WTC11 (cell line): ENCODE measurements around the gene CXXC4.

Experiments
- ATF2 ChIP-seq: sonication (generic); formaldehyde crosslinking; IDR thresholded peaks from 2 replicates; pipeline ENCODE4 v1.8.1; 2022; ENCODE audit warnings: low read depth, missing genetic modification reagents, borderline replicate concordance
- CTCF ChIP-seq: fragments of 200-600 bp; IDR thresholded peaks from 2 replicates; pipeline ENCODE4 v1.8.0; 2022; ENCODE audit warnings: antibody characterized with exemption
- EMX1 ChIP-seq: fragments of 250-450 bp; sonication (Bioruptor Pico); IDR thresholded peaks from 2 replicates; pipeline ENCODE4 v1.8.0; 2021; ENCODE audit warnings: mild to moderate bottlenecking
- NFE2L1 ChIP-seq: sonication (generic); formaldehyde crosslinking; IDR thresholded peaks from 2 replicates; pipeline ENCODE4 v1.8.1; 2023; ENCODE audit warnings: missing genetic modification reagents
- NR1H2 ChIP-seq: sonication (generic); formaldehyde crosslinking; IDR thresholded peaks from 2 replicates; pipeline ENCODE4 v1.9.0; 2021; ENCODE audit warnings: mild to moderate bottlenecking, moderate library complexity, missing genetic modification reagents
- NR2C2 ChIP-seq: sonication (generic); formaldehyde crosslinking; IDR thresholded peaks from 2 replicates; pipeline ENCODE4 v1.8.0; 2022; ENCODE audit warnings: mild to moderate bottlenecking, missing genetic modification reagents
- PREB ChIP-seq: sonication (generic); formaldehyde crosslinking; IDR thresholded peaks from 2 replicates; pipeline ENCODE4 v1.8.1; 2022; ENCODE audit warnings: mild to moderate bottlenecking, missing genetic modification reagents, moderate library complexity, borderline replicate concordance
- SOX15 ChIP-seq: fragments of 250-450 bp; sonication (Bioruptor Pico); IDR thresholded peaks from 2 replicates; pipeline ENCODE4 v1.9.0; 2021; ENCODE audit warnings: mild to moderate bottlenecking
- SP1 ChIP-seq: sonication (generic); formaldehyde crosslinking; conservative IDR thresholded peaks from 2 replicates; pipeline ENCODE4 v1.8.1; 2022; ENCODE audit warnings: missing genetic modification reagents
- ZNF121 ChIP-seq: sonication (generic); formaldehyde crosslinking; IDR thresholded peaks from 2 replicates; pipeline ENCODE4 v1.8.0; 2023; ENCODE audit warnings: missing genetic modification reagents
- TF ChIP-seq, protein P1 (sequence below): sonication (generic); formaldehyde crosslinking; IDR thresholded peaks from 2 replicates; pipeline ENCODE4 v1.8.1; 2023; ENCODE audit warnings: mild to moderate bottlenecking, missing genetic modification reagents
- TF ChIP-seq, protein P2 (sequence below): sonication (generic); formaldehyde crosslinking; IDR thresholded peaks from 2 replicates; pipeline ENCODE4 v1.8.0; 2022; ENCODE audit warnings: missing genetic modification reagents
- TF ChIP-seq, protein P3 (sequence below): sonication (generic); formaldehyde crosslinking; IDR thresholded peaks from 2 replicates; pipeline ENCODE4 v1.8.0; 2022; ENCODE audit warnings: mild to moderate bottlenecking, missing genetic modification reagents

DNA sequence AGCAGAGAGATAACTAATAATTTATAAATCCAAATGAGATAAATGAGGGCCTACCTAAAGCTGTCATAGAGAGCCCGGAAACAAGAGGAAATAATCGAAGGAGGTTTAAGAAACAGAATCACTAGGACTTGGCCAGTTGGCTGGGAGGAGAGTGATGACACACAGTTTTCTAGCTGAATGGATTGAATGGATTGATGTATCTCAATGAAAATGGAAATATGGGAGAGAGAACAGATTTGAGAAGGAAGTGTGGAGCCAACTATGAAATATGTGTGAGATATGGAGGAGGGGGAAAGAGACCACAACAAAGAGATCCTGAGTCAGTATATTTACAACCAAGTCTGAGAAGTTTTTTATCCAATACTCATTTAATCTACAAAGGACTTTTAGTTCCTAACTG lies 35.7 kb upstream of the CXXC4 start:
- TF ChIP-seq CTCF (no peak), NR1H2 (no peak), SOX15 (CRISPR knock-in tag) (no peak), ZNF121 (CRISPR knock-in tag) (no peak), NFE2L1 (CRISPR knock-in tag) (no peak), PREB (CRISPR knock-in tag) (no peak), SP1 (CRISPR knock-in tag) (no peak), NR2C2 (CRISPR knock-in tag) (no peak), EMX1 (no peak), ATF2 (no peak)
- TF ChIP-seq, protein P1, sequence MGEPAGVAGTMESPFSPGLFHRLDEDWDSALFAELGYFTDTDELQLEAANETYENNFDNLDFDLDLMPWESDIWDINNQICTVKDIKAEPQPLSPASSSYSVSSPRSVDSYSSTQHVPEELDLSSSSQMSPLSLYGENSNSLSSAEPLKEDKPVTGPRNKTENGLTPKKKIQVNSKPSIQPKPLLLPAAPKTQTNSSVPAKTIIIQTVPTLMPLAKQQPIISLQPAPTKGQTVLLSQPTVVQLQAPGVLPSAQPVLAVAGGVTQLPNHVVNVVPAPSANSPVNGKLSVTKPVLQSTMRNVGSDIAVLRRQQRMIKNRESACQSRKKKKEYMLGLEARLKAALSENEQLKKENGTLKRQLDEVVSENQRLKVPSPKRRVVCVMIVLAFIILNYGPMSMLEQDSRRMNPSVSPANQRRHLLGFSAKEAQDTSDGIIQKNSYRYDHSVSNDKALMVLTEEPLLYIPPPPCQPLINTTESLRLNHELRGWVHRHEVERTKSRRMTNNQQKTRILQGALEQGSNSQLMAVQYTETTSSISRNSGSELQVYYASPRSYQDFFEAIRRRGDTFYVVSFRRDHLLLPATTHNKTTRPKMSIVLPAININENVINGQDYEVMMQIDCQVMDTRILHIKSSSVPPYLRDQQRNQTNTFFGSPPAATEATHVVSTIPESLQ (CRISPR knock-in tag) = no peak
- TF ChIP-seq, protein P2, sequence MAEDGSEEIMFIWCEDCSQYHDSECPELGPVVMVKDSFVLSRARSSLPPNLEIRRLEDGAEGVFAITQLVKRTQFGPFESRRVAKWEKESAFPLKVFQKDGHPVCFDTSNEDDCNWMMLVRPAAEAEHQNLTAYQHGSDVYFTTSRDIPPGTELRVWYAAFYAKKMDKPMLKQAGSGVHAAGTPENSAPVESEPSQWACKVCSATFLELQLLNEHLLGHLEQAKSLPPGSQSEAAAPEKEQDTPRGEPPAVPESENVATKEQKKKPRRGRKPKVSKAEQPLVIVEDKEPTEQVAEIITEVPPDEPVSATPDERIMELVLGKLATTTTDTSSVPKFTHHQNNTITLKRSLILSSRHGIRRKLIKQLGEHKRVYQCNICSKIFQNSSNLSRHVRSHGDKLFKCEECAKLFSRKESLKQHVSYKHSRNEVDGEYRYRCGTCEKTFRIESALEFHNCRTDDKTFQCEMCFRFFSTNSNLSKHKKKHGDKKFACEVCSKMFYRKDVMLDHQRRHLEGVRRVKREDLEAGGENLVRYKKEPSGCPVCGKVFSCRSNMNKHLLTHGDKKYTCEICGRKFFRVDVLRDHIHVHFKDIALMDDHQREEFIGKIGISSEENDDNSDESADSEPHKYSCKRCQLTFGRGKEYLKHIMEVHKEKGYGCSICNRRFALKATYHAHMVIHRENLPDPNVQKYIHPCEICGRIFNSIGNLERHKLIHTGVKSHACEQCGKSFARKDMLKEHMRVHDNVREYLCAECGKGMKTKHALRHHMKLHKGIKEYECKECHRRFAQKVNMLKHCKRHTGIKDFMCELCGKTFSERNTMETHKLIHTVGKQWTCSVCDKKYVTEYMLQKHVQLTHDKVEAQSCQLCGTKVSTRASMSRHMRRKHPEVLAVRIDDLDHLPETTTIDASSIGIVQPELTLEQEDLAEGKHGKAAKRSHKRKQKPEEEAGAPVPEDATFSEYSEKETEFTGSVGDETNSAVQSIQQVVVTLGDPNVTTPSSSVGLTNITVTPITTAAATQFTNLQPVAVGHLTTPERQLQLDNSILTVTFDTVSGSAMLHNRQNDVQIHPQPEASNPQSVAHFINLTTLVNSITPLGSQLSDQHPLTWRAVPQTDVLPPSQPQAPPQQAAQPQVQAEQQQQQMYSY (CRISPR knock-in tag) = no peak
- TF ChIP-seq, protein P3, sequence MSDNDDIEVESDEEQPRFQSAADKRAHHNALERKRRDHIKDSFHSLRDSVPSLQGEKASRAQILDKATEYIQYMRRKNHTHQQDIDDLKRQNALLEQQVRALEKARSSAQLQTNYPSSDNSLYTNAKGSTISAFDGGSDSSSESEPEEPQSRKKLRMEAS (CRISPR knock-in tag) = no peak
